MG63 (cell line): Measurements from ENCODE around the gene PHGDH. TPM values are rescaled to one million over a fixed set of nuclear protein-coding genes. Genes with fewer than 3 reads are reported as not detected.

Source experiments
- DNase-seq: peaks from one replicate; pipeline ENCODE4 v3.0.0-alpha.2; 2020
- H3K27me3 ChIP-seq: fragments of 250-450 bp; sonication (Bioruptor Pico); 2 replicates; pipeline ENCODE4 v1.5.1; 2020; ENCODE audit warnings: mild to moderate bottlenecking, moderate library complexity
- H3K36me3 ChIP-seq: fragments of 250-450 bp; sonication (Bioruptor Pico); 2 replicates; pipeline ENCODE4 v1.5.1; 2020; ENCODE audit warnings: mild to moderate bottlenecking, moderate library complexity
- H3K4me3 ChIP-seq: fragments of 250-450 bp; sonication (Bioruptor Pico); 2 replicates; pipeline ENCODE4 v1.5.1; 2020; ENCODE audit warnings: mild to moderate bottlenecking, moderate library complexity
- H3K9me3 ChIP-seq: fragments of 250-450 bp; sonication (Bioruptor Pico); 2 replicates; pipeline ENCODE4 v1.5.1; 2020; ENCODE audit warnings: mild to moderate bottlenecking, moderate library complexity
- total RNA-seq: library from RNA; depleted of rRNA; stranded (reverse); fragments of >200 nt; shearing (Covaris generic); gene quantifications from 2 replicates; pipeline ENCODE4 v1.2.3, GENCODE V29; 2014; ENCODE audit warnings: low replicate concordance

The PHGDH gene
- total RNA-seq, 1 experiment from 2014 or later, result 396 TPM

DNA sequence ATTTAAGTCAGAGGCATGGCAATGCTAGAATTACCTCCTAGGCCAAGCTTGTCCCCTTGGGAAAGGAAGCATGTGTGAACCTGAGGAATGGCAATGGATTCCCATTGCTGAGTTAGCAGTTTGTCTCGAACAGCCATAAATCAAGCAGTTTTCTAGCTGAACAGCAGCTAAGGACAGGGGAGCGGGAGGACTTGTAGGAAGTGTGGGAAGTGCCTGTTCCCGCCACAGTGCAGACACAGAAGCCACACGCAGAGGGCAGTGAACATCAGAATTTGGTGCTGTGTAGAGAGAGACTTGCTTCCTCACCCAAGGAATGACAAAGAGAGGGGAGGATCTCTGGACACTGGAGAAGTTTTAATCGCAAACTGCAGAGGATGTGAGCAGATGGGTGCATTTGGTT lies 3.8 kb downstream of the PHGDH start:
- peaks cover 55% of the 10 kb centered on the region for H3K36me3 ChIP-seq
- H3K9me3 ChIP-seq, result no peaks in the 10 kb centered on the region
- no peaks in the 10 kb centered on the region; the same call in 1 of the 2 replicates for H3K27me3 ChIP-seq
- no peak overlapping the region for H3K4me3 ChIP-seq
- no peak for DNase-seq

DNA sequence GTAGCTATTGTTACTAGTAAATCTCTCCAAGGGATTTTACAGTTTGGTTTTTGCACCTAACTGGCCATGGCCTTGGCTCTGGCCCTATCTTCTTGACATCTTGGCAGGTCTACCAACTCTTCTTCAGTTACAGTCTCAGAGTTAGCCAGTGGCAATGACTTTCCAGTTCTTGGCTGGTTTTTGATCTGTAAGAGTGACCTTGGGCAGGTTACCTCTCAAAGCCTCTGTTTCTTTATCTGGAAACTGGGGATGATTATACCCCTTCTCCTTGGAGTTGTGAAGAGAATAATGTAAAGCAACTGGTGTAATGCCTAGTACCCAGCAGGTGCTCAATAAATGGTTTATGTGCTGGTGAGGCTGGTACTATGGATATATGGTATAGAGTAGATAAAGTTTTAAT lies 6.7 kb downstream of the PHGDH start:
- Histone ChIP-seq H3K9me3 (no peaks in the 10 kb centered on the region), H3K36me3 (peaks cover 70% of the 10 kb centered on the region), H3K27me3 (no peaks in the 10 kb centered on the region), H3K4me3 (no peak overlapping the region)
- no peak for DNase-seq

GRCh38 chr1:119718972-119719371 lies 7.2 kb downstream of the PHGDH start:
- Histone ChIP-seq H3K4me3 (no peak overlapping the region), H3K27me3 (no peaks in the 10 kb centered on the region), H3K9me3 (no peaks in the 10 kb centered on the region), H3K36me3 (peaks cover 71% of the 10 kb centered on the region)
- DNase-seq, result no peak

DNA sequence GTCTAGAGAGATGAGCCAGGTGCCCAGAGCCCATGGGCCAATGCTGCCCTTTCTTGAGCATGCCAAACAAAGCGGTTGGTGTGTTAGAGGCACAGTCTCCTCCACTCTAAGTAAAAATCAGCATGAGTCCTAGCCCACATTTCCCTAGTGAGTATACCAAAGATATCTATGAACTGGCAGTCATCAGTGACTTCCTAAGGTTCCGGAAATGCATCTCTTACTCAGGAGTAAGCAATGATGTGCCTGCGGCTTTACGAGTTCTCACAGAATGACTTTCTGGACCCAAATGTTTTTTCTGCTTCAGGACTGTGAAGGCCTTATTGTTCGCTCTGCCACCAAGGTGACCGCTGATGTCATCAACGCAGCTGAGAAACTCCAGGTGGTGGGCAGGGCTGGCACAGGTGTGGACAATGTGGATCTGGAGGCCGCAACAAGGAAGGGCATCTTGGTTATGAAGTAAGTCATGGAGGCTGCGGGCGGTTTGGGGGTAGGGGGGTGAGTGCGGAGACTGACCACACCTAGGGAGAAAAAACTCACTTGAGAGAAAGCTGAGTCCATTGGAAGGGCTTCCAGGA lies 9.2 kb downstream of the PHGDH start:
- H3K4me3 ChIP-seq, result no peak overlapping the region
- H3K9me3 ChIP-seq, result no peaks in the 10 kb centered on the region
- no peak for DNase-seq
- H3K27me3 ChIP-seq, result no peaks in the 10 kb centered on the region
- H3K36me3 ChIP-seq, result peaks cover 75% of the 10 kb centered on the region

GRCh38 chr1:119721896-119722295 lies 10.2 kb downstream of the PHGDH start:
- no peak for DNase-seq
- H3K36me3 ChIP-seq, result peaks cover 84% of the 10 kb centered on the region

DNA sequence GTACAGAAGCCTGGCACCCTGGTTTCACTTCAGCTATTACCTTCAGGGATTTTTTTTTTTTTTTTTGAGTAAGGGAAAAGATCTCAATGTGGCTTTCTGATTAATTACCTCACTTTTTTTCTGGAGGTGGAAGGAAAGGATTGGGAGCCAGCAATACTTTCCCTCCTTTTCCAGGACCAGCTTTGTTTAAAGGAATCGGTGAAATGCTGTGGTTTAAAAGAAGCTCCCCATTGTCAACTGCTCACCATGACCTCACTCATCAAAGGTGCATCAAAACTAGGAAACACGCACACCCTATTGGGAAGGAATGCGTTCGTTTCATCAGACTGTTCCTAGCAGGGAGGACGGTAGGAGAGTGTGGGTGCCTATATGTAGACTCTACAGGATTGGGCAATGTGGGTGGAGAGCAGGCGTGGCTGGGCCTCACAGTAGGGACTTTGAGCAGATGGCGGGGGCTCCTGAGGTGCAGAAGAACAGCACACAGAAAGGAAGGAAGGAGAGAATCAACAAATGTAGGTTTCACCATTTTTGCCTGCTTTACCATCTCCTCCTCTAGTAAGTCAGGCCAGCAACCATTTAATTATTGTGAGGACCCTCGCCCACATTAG lies 13.0 kb downstream of the PHGDH start:
- Histone ChIP-seq H3K9me3 (no peaks in the 10 kb centered on the region), H3K4me3 (no peak overlapping the region), H3K27me3 (no peaks in the 10 kb centered on the region), H3K36me3 (peaks cover 93% of the 10 kb centered on the region)
- DNase-seq, result no peak

More at GRCh38 chr1:119721896-119722295, 10.2 kb downstream of the PHGDH start:
- Histone ChIP-seq H3K4me3 (no peak overlapping the region), H3K9me3 (no peaks in the 10 kb centered on the region), H3K27me3 (no peaks in the 10 kb centered on the region)

- Histone ChIP-seq H3K36me3 (peaks cover 93% of the 10 kb centered on the region), H3K27me3 (no peaks in the 10 kb centered on the region), H3K9me3 (no peaks in the 10 kb centered on the region), H3K4me3 (no peak overlapping the region)
- no peak for DNase-seq
Measured at GRCh38 chr1:119725626-119726025, 13.9 kb downstream of the PHGDH start.

DNA sequence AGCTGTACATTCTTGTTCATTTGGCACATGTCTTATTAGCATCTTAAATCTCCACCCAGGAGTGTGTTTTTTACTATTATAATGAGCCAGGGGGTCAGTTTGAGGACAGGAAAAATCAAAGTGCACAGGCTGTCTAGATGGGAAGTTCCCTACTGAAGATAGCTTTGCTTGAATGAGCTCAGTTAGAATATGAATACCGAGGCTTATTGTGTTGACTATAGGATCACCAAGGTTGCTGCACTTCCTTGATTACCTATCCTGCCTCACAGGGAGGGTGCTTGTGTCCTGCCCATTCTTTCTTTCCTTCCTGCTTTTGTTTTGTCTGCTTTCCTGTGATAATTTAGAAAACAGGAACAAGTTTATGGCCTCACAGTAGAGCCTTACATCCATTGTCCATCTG lies 16.3 kb downstream of the PHGDH start:
- no peak for DNase-seq
- Histone ChIP-seq H3K9me3 (no peaks in the 10 kb centered on the region), H3K27me3 (no peaks in the 10 kb centered on the region), H3K36me3 (peaks cover 94% of the 10 kb centered on the region), H3K4me3 (no peak overlapping the region)

DNA sequence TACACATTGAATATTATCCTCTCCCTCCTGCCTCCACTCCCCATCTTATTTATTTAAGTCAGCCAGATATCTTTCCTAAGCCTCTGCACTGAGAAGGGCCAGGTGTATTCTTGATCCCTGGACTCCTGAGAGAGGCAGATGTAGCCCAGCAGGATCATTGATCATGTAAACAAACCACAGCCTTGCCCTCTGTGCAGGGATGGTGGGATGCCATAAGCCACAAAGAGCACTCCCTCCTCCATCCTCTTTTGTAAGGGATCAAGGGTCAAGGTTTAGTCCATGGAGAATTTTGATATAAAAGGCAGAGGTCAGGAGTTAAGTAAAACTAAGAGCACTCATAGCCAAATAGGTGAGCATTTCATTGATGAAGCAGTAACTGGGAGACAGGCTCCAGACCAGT lies 17.3 kb downstream of the PHGDH start:
- no peaks in the 10 kb centered on the region for H3K27me3 ChIP-seq
- H3K36me3 ChIP-seq, result peaks cover 93% of the 10 kb centered on the region
- no peak for DNase-seq
- H3K9me3 ChIP-seq, result no peaks in the 10 kb centered on the region
- H3K4me3 ChIP-seq, result no peak overlapping the region

DNA sequence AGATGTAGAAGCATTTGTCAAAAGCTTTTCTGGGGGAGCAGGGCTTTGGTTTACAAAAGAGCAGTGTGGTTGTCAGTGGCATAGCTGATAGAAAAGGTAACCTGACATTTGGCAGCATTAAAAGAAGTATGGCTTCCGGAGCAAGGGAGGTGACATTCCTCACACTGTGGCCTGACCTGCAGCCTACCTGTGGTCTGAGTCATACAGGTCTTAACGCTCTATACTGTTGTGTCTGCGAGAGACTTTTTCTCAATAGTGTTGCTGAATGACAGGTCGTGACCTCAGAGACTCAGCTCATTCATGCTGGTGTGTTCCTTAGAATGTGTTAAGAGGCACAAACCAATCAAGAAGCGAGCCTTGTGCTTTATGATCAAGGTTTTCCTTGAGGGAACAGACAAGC lies 19.3 kb downstream of the PHGDH start:
- H3K36me3 ChIP-seq, result peaks cover 94% of the 10 kb centered on the region

GRCh38 chr1:119731741-119732430 lies 20.2 kb downstream of the PHGDH start:
- peaks cover 94% of the 10 kb centered on the region for H3K36me3 ChIP-seq
- no peaks in the 10 kb centered on the region for H3K27me3 ChIP-seq
- no peak overlapping the region for H3K4me3 ChIP-seq
- DNase-seq, result no peak
- no peaks in the 10 kb centered on the region for H3K9me3 ChIP-seq

More for the DNA sequence above, 19.3 kb downstream of the PHGDH start:
- Histone ChIP-seq H3K9me3 (no peaks in the 10 kb centered on the region), H3K27me3 (no peaks in the 10 kb centered on the region), H3K4me3 (no peak overlapping the region)
- DNase-seq, result no peak

DNA sequence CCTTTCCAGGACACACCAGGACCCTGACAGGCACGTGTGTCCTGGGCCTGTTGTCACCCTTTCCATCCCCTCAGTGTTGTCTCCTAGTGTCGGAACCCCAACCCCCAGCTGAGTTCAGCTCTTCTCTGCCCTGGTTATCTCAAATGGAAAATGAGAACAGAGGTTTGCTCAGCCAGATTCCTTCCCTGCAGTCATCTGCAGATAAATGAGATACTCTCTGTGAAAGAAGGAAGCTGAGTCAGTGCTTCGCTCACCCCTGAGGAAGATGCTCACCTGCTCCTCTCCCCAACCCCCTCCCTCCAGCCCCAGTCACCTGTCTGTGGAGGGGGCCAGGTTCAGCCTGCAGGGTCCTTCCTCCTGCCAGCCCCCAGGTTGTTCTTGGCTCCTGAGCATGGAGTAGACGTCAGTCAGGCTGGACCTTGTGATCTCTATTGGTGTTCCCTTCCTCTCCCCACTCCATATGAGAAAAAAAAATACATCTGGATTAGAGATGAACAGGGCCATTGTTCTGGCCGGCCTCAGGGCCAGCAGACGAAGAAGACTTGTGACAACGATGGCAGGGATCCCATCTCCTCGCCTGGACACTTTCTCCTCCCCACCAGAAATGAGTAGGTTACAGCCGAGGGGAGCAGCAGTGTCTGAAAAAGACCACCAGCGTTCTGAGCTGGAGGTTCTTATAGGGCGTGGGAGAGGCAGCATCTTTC lies 20.9 kb downstream of the PHGDH start:
- no peaks in the 10 kb centered on the region for H3K27me3 ChIP-seq
- H3K9me3 ChIP-seq, result no peaks in the 10 kb centered on the region
- peaks cover 93% of the 10 kb centered on the region for H3K36me3 ChIP-seq
- DNase-seq, result no peak
- no peak overlapping the region for H3K4me3 ChIP-seq

DNA sequence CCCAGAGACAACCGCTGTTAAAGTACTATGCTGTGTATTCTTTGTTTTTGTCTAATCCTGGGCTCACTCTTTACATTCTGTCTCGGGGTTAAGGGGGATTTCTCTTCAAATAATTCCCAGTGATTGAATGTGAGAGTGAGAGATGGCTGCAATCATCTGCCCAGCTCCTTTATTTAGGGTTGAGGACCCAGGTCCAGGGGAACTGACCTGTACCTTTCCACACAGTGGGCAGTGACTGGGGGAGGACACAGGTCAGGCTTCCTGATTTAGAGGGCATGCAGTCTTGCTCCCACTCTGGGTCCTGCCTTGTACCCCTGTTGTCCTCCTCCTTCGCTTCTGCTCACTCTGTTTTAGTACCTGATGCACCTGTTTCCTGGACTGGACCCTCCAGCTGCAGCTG lies 22.0 kb downstream of the PHGDH start:
- DNase-seq, result no peak
- Histone ChIP-seq H3K27me3 (no peaks in the 10 kb centered on the region), H3K9me3 (no peaks in the 10 kb centered on the region), H3K4me3 (no peak overlapping the region), H3K36me3 (peaks cover 91% of the 10 kb centered on the region)

- H3K4me3 ChIP-seq, result no peak overlapping the region
- peaks cover 89% of the 10 kb centered on the region for H3K36me3 ChIP-seq
- H3K27me3 ChIP-seq, result no peaks in the 10 kb centered on the region
- H3K9me3 ChIP-seq, result no peaks in the 10 kb centered on the region
- no peak for DNase-seq
Measured at GRCh38 chr1:119735217-119735616, 23.5 kb downstream of the PHGDH start.

DNA sequence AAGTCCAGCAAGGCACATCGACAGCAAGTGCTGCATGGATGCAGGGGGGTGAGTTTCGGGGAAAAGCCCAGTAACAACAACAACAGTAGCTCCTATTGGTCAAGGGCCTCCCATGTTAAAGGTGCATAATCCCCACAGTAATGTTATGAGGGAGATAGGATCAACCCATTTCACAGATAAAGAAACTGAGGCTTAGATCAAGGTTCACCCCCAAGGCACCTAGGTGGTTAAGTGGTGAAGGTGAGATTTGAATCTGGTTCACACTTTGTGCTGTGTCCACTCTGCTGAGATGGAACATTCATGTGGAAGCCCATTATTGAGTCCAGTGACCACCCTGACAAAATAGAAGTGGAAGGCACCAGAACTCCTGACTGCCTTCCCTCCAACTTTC lies 24.9 kb downstream of the PHGDH start:
- Histone ChIP-seq H3K27me3 (no peaks in the 10 kb centered on the region), H3K36me3 (peaks cover 85% of the 10 kb centered on the region), H3K9me3 (no peaks in the 10 kb centered on the region), H3K4me3 (no peak overlapping the region)
- DNase-seq, result no peak

DNA sequence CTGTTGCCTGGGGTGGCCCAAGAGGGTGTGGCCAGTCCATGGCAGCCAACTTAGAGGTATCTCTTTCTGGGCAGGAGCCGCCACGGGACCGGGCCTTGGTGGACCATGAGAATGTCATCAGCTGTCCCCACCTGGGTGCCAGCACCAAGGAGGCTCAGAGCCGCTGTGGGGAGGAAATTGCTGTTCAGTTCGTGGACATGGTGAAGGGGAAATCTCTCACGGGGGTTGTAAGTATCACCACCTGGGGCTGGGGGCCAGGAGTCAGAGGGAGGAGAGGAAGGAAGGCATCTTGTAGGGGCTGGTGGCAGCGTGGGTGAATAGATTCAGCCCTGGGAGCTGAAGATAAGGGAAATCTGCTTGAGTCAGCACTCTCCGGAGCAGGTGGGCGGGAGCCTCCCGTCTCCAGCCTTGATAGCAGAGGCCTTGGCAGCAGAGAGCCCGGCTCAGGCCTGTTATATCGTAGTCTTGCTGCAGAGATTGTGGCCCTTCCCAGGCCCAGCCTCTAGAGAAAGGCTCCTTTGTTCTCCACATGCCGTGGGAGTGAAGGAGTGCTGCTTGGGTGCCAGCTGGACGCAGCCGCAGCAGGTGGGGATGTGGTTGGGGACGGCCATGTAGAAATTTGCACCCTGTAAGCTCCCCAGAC lies 25.4 kb downstream of the PHGDH start:
- no peaks in the 10 kb centered on the region for H3K9me3 ChIP-seq
- no peaks in the 10 kb centered on the region for H3K27me3 ChIP-seq
- H3K36me3 ChIP-seq, result peaks cover 87% of the 10 kb centered on the region
- no peak overlapping the region for H3K4me3 ChIP-seq
- DNase-seq, result no peak

DNA sequence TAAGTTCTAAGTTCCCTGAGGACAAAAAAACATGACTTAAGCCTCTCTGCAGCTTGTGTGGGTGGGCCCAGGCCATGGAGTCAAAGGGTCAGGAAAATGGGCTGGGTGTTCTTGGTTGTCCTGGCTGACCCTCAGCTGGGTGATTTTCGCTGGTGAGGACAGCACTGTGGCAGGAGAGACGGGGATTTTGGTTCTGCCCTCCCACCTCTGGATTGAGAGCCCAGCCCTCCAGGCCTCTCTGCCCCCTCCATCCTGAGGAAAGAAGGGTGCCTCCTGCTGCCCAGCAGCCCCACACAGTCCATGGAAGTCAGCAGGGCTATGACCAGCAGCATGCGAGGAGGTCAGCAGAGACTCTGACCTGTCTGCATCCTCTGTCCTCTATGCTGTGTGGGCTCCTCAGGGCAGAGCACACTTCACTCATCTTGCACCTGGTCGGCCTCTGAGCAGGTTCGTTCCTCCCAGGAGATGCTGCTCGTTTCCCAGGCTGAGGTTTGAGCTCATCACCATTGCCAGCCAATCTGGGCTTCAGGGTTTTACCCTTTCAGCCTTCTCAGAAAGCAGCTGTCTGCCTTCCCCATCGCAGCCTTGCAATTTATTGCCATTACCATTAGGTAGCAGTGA lies 26.5 kb downstream of the PHGDH start:
- Histone ChIP-seq H3K9me3 (no peaks in the 10 kb centered on the region), H3K36me3 (peaks cover 87% of the 10 kb centered on the region), H3K4me3 (no peak overlapping the region), H3K27me3 (no peaks in the 10 kb centered on the region)
- no peak for DNase-seq
